WTC11 (cell line): ENCODE data around the gene MMP24OS. TPM values are rescaled to one million over a fixed set of nuclear protein-coding genes. Genes with fewer than 3 reads are reported as not detected.

Source experiments
- ATAC-seq: fragments of 200-7000 bp; cut with Tn5 transposase; 2 replicates; pipeline ENCODE4 v1.10.0; 2021; ENCODE audit warnings: mild to moderate bottlenecking, moderate library complexity
- CTCF ChIA-PET: fragments of 300-600 bp; sonication (Branson Sonifier 250); formaldehyde crosslinking; loops from one replicate; lab custom pipeline; 2021; ENCODE audit warnings: antibody characterized with exemption; lab: Charles Lee
- POLR2A ChIA-PET: fragments of 350-600 bp; sonication (Branson Sonifier 250); formaldehyde crosslinking; loops from one replicate; lab custom pipeline; 2021; ENCODE audit warnings: antibody characterized with exemption; lab: Charles Lee
- DNase-seq: peaks from one replicate; pipeline ENCODE4 v3.0.0; 2021; ENCODE audit warnings: low spot score
- H3K27ac Mint-ChIP-seq: 2 replicates; pipeline ENCODE4 v1.8.0; 2021; ENCODE audit warnings: mixed read lengths
- H3K27me3 Mint-ChIP-seq: 2 replicates; pipeline ENCODE4 v1.8.0; 2021; ENCODE audit warnings: low read depth, mild to moderate bottlenecking, moderate library complexity, mixed read lengths
- H3K36me3 Mint-ChIP-seq: 2 replicates; pipeline ENCODE4 v1.8.0; 2021; ENCODE audit warnings: mixed read lengths
- H3K4me1 Mint-ChIP-seq: 2 replicates; pipeline ENCODE4 v1.8.0; 2022; ENCODE audit warnings: mixed read lengths
- H3K4me3 Mint-ChIP-seq: 2 replicates; pipeline ENCODE4 v1.8.0; 2021; ENCODE audit warnings: mild to moderate bottlenecking, moderate library complexity, mixed read lengths
- H3K9me3 Mint-ChIP-seq: 2 replicates; pipeline ENCODE4 v1.8.0; 2021; ENCODE audit warnings: mixed read lengths
- CBFB ChIP-seq: sonication (generic); formaldehyde crosslinking; IDR thresholded peaks from 2 replicates; pipeline ENCODE4 v1.8.1; 2022; ENCODE audit warnings: mild to moderate bottlenecking, low read depth, missing genetic modification reagents
- ELF4 ChIP-seq: sonication (generic); formaldehyde crosslinking; IDR thresholded peaks from 2 replicates; pipeline ENCODE4 v1.8.1; 2022; ENCODE audit warnings: low read depth, mild to moderate bottlenecking, moderate library complexity, missing genetic modification reagents
- ESRRA ChIP-seq: sonication (generic); formaldehyde crosslinking; IDR thresholded peaks from 2 replicates; pipeline ENCODE4 v1.8.1; 2022; ENCODE audit warnings: mild to moderate bottlenecking, missing genetic modification reagents, borderline replicate concordance
- GRHL2 ChIP-seq: fragments of 250-450 bp; sonication (Bioruptor Pico); IDR thresholded peaks from 2 replicates; pipeline ENCODE4 v1.8.0; 2022; ENCODE audit warnings: mild to moderate bottlenecking, moderate library complexity; ENCODE audit not compliant: insufficient replicate concordance, severe bottlenecking
- HMGA2 ChIP-seq: fragments of 250-450 bp; sonication (Bioruptor Pico); IDR thresholded peaks from 2 replicates; pipeline ENCODE4 v1.4.0; 2021; ENCODE audit warnings: mild to moderate bottlenecking, moderate library complexity
- JAZF1 ChIP-seq: fragments of 250-450 bp; sonication (Bioruptor Pico); IDR thresholded peaks from 2 replicates; pipeline ENCODE4 v1.9.0; 2021; ENCODE audit warnings: moderate library complexity, mild to moderate bottlenecking, inconsistent platforms
- NFE2L1 ChIP-seq: sonication (generic); formaldehyde crosslinking; IDR thresholded peaks from 2 replicates; pipeline ENCODE4 v1.8.1; 2023; ENCODE audit warnings: missing genetic modification reagents
- NFYB ChIP-seq: sonication (generic); formaldehyde crosslinking; conservative IDR thresholded peaks from 2 replicates; pipeline ENCODE4 v1.8.0; 2022; ENCODE audit warnings: low read depth, missing genetic modification reagents
- NR3C1 ChIP-seq: sonication (generic); formaldehyde crosslinking; conservative IDR thresholded peaks from 2 replicates; pipeline ENCODE4 v1.8.1; 2023; ENCODE audit warnings: low read depth, mild to moderate bottlenecking, missing genetic modification reagents
- OVOL2 ChIP-seq: fragments of 250-450 bp; sonication (Bioruptor Pico); IDR thresholded peaks from 2 replicates; pipeline ENCODE4 v1.9.0; 2021; ENCODE audit warnings: mild to moderate bottlenecking, borderline replicate concordance
- TP53 ChIP-seq: sonication (generic); formaldehyde crosslinking; IDR thresholded peaks from 2 replicates; pipeline ENCODE4 v1.8.1; 2023; ENCODE audit warnings: mild to moderate bottlenecking, missing genetic modification reagents
- ZNF317 ChIP-seq: sonication (generic); formaldehyde crosslinking; IDR thresholded peaks from 2 replicates; pipeline ENCODE4 v1.8.1; 2023; ENCODE audit warnings: low read depth, mild to moderate bottlenecking, moderate library complexity, missing genetic modification reagents, borderline replicate concordance
- total RNA-seq: library from RNA; stranded (reverse); gene quantifications from 3 replicates; pipeline ENCODE4 v1.2.3, GENCODE V29; 2021
- TF ChIP-seq, protein P1 (sequence below): sonication (generic); formaldehyde crosslinking; IDR thresholded peaks from 2 replicates; pipeline ENCODE4 v1.8.0; 2023; ENCODE audit warnings: missing genetic modification reagents, mild to moderate bottlenecking, borderline replicate concordance
- TF ChIP-seq, protein P2 (sequence below): fragments of 250-450 bp; sonication (Bioruptor Pico); conservative IDR thresholded peaks from 2 replicates; pipeline ENCODE4 v1.9.0; 2021; ENCODE audit warnings: mild to moderate bottlenecking
- TF ChIP-seq, protein P3 (sequence below): fragments of 250-450 bp; sonication (Bioruptor Pico); IDR thresholded peaks from 2 replicates; pipeline ENCODE4 v1.9.0; 2021; ENCODE audit warnings: mild to moderate bottlenecking
- TF ChIP-seq, protein P4 (sequence below): fragments of 250-450 bp; sonication (Bioruptor Pico); IDR thresholded peaks from 2 replicates; pipeline ENCODE4 v2.1.2; 2022; ENCODE audit warnings: mild to moderate bottlenecking, moderate library complexity
- TF ChIP-seq, protein P5 (sequence below): sonication (generic); formaldehyde crosslinking; IDR thresholded peaks from 2 replicates; pipeline ENCODE4 v1.8.0; 2023; ENCODE audit warnings: mild to moderate bottlenecking, missing genetic modification reagents

The MMP24OS gene
- total RNA-seq, 1 experiment from 2014 or later: 50.6 TPM

DNA sequence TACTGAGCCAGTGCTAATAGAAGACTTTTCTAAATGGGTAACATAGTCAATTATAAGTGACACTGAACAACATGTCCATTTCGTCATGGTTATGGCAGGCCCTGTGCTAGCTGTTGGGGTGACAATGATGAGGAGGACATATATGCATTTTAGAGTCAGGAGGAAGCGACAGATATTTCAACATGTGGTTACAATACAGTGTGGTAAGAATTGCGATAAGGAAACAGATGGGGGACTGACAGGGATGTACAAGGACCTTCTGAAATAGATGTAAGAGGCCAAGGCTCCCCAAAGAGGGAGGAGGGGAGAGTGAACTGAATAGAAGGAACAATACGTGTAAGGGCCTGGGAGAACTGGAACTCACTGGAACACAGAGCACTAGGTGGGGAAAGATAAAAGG lies 39.8 kb downstream of the MMP24OS start:
- H3K36me3 Mint-ChIP-seq: peaks cover 6% of the 10 kb centered on the region; the same call in 1 of the 2 replicates
- no peak for TF ChIP-seq JAZF1 (CRISPR knock-in tag)
- TF ChIP-seq ZNF317: no peak
- TF ChIP-seq, protein P1, sequence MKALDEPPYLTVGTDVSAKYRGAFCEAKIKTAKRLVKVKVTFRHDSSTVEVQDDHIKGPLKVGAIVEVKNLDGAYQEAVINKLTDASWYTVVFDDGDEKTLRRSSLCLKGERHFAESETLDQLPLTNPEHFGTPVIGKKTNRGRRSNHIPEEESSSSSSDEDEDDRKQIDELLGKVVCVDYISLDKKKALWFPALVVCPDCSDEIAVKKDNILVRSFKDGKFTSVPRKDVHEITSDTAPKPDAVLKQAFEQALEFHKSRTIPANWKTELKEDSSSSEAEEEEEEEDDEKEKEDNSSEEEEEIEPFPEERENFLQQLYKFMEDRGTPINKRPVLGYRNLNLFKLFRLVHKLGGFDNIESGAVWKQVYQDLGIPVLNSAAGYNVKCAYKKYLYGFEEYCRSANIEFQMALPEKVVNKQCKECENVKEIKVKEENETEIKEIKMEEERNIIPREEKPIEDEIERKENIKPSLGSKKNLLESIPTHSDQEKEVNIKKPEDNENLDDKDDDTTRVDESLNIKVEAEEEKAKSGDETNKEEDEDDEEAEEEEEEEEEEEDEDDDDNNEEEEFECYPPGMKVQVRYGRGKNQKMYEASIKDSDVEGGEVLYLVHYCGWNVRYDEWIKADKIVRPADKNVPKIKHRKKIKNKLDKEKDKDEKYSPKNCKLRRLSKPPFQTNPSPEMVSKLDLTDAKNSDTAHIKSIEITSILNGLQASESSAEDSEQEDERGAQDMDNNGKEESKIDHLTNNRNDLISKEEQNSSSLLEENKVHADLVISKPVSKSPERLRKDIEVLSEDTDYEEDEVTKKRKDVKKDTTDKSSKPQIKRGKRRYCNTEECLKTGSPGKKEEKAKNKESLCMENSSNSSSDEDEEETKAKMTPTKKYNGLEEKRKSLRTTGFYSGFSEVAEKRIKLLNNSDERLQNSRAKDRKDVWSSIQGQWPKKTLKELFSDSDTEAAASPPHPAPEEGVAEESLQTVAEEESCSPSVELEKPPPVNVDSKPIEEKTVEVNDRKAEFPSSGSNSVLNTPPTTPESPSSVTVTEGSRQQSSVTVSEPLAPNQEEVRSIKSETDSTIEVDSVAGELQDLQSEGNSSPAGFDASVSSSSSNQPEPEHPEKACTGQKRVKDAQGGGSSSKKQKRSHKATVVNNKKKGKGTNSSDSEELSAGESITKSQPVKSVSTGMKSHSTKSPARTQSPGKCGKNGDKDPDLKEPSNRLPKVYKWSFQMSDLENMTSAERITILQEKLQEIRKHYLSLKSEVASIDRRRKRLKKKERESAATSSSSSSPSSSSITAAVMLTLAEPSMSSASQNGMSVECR (CRISPR knock-in tag): no peak
- no peak for TF ChIP-seq CBFB (CRISPR knock-in tag)
- TF ChIP-seq, protein P2, sequence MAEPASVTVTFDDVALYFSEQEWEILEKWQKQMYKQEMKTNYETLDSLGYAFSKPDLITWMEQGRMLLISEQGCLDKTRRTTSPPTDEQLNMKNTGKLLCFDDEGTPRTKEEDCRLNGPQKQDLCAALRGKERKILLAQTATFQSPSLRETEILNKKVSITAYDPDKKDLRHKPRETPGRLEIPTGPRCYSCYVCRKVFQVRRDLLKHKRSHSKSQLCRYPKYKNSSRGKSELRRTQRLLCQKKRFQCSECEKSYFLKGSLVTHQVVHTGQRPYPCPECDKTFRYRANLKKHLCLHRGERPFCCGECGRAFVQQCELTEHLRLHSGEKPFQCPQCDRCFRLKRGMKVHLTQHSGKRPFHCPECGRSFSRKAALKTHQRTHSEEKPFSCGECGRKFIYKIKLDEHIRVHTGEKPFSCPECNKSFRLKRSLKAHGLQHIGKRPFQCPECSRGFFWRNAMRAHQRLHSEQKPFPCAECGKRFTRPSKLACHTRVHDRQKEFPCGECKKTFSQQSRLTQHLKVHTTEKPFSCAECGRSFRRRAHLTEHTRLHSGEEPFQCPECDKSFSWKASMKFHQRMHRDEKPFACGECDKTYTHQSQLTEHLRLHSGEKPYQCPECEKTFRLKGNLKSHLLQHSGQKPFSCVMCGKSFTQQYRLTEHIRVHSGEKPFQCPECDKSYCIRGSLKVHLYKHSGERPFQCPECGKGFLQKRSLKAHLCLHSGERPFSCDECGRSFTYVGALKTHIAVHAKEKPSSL: no peak
- TF ChIP-seq GRHL2 (CRISPR knock-in tag): no peak
- no peak for TF ChIP-seq NR3C1
- no peak for TF ChIP-seq ELF4 (CRISPR knock-in tag)
- TF ChIP-seq, protein P3, sequence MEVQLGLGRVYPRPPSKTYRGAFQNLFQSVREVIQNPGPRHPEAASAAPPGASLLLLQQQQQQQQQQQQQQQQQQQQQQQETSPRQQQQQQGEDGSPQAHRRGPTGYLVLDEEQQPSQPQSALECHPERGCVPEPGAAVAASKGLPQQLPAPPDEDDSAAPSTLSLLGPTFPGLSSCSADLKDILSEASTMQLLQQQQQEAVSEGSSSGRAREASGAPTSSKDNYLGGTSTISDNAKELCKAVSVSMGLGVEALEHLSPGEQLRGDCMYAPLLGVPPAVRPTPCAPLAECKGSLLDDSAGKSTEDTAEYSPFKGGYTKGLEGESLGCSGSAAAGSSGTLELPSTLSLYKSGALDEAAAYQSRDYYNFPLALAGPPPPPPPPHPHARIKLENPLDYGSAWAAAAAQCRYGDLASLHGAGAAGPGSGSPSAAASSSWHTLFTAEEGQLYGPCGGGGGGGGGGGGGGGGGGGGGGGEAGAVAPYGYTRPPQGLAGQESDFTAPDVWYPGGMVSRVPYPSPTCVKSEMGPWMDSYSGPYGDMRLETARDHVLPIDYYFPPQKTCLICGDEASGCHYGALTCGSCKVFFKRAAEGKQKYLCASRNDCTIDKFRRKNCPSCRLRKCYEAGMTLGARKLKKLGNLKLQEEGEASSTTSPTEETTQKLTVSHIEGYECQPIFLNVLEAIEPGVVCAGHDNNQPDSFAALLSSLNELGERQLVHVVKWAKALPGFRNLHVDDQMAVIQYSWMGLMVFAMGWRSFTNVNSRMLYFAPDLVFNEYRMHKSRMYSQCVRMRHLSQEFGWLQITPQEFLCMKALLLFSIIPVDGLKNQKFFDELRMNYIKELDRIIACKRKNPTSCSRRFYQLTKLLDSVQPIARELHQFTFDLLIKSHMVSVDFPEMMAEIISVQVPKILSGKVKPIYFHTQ: no peak
- no peak for TF ChIP-seq TP53
- TF ChIP-seq HMGA2 (CRISPR knock-in tag): no peak
- no peak for TF ChIP-seq NFYB (CRISPR knock-in tag)
- TF ChIP-seq, protein P4, sequence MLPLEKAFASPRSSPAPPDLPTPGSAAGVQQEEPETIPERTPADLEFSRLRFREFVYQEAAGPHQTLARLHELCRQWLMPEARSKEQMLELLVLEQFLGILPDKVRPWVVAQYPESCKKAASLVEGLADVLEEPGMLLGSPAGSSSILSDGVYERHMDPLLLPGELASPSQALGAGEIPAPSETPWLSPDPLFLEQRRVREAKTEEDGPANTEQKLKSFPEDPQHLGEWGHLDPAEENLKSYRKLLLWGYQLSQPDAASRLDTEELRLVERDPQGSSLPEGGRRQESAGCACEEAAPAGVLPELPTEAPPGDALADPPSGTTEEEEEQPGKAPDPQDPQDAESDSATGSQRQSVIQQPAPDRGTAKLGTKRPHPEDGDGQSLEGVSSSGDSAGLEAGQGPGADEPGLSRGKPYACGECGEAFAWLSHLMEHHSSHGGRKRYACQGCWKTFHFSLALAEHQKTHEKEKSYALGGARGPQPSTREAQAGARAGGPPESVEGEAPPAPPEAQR: no peak
- no peak for TF ChIP-seq NFE2L1
- TF ChIP-seq, protein P5, sequence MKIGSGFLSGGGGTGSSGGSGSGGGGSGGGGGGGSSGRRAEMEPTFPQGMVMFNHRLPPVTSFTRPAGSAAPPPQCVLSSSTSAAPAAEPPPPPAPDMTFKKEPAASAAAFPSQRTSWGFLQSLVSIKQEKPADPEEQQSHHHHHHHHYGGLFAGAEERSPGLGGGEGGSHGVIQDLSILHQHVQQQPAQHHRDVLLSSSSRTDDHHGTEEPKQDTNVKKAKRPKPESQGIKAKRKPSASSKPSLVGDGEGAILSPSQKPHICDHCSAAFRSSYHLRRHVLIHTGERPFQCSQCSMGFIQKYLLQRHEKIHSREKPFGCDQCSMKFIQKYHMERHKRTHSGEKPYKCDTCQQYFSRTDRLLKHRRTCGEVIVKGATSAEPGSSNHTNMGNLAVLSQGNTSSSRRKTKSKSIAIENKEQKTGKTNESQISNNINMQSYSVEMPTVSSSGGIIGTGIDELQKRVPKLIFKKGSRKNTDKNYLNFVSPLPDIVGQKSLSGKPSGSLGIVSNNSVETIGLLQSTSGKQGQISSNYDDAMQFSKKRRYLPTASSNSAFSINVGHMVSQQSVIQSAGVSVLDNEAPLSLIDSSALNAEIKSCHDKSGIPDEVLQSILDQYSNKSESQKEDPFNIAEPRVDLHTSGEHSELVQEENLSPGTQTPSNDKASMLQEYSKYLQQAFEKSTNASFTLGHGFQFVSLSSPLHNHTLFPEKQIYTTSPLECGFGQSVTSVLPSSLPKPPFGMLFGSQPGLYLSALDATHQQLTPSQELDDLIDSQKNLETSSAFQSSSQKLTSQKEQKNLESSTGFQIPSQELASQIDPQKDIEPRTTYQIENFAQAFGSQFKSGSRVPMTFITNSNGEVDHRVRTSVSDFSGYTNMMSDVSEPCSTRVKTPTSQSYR (CRISPR knock-in tag): no peak
- TF ChIP-seq ESRRA (CRISPR knock-in tag): no peak
- no peak for TF ChIP-seq OVOL2
- H3K9me3 Mint-ChIP-seq: peaks cover 10% of the 10 kb centered on the region
- ChIA-PET POLR2A (interaction anchor here (0.7 kb wide), 1 partner anchor 387 kb away, joined by 3 read pairs; no protein-coding TSS in a partner anchor), CTCF (no interaction called here)
- peaks cover 15% of the 10 kb centered on the region for H3K4me1 Mint-ChIP-seq
- H3K4me3 Mint-ChIP-seq: no peak overlapping the region
- no peak for DNase-seq
- no peak for ATAC-seq
- H3K27me3 Mint-ChIP-seq: peaks cover 4% of the 10 kb centered on the region
- H3K27ac Mint-ChIP-seq: no peak overlapping the region
